K562 (cell line): ENCODE data around the gene SUCLG1. TPM values are rescaled to one million over a fixed set of nuclear protein-coding genes. Genes with fewer than 3 reads are reported as not detected.

Source experiments
- ATAC-seq: fragments of 200-7000 bp; cut with Tn5 transposase; 3 replicates; pipeline ENCODE4 v1.9.1; 2020; ENCODE audit warnings: moderate library complexity
- BruUV-seq: library from RNA; stranded (reverse); fragments of 400-500 nt; replicated peaks from 2 replicates; lab custom pipeline; 2021; lab: Mats Ljungman, UMichigan
- CTCF ChIA-PET: fragments of 300-600 bp; formaldehyde crosslinking; extraction: SDS; loops from one replicate; lab custom pipeline; 2021; ENCODE audit warnings: low intra/inter-chr PET ratio; lab: Yijun Ruan, JAX
- POLR2A ChIA-PET: fragments of 300-600, 350-650 bp; sonication (Branson Sonifier 250); formaldehyde crosslinking; extraction: SDS; loops from one replicate; lab custom pipeline; 2021; ENCODE audit warnings: antibody characterized with exemption, inconsistent platforms; lab: Yijun Ruan, JAX
- DNase-seq, 4 experiments: peaks; one replicate each; pipeline versions ENCODE4 v3.0.0 to v3.0.0-alpha.2; 2011 to 2018; ENCODE audit warnings: low spot score in 3 of 4, mixed read lengths in 3 of 4; ENCODE audit errors: extremely low read depth in 1 of 4
- FAIRE-seq: peaks from 2 replicates; lab custom pipeline; 2011; peaks lifted over from hg19 to GRCh38; lab: Jason Lieb, UNC
- H2AFZ ChIP-seq: 2 replicates; pipeline ENCODE4 v1.6.0; 2011; ENCODE audit warnings: low read depth, low read length, control low read depth, inconsistent platforms
- H3K27ac ChIP-seq: fragments of 200-600 bp; 3 replicates; pipeline ENCODE4 v1.8.0; 2011; ENCODE audit warnings: low read depth, mild to moderate bottlenecking, control low read depth, inconsistent platforms, low read length, moderate library complexity, mixed read lengths; ENCODE audit errors: extremely low read depth
- H3K27me3 ChIP-seq, 2 experiments: fragments of 300-600 bp in 1 of 2; 2 replicates in 1 of 2; 3 replicates in 1 of 2; pipeline versions ENCODE4 v1.6.0 to v1.8.0; 2011; ENCODE audit warnings: inconsistent platforms in 2 of 2, low read length in 2 of 2, mild to moderate bottlenecking in 1 of 2, mixed read lengths in 1 of 2, moderate library complexity in 1 of 2; ENCODE audit not compliant: control insufficient read depth in 2 of 2, insufficient read depth in 2 of 2
- H3K36me3 ChIP-seq: fragments of 300-600 bp; 3 replicates; pipeline ENCODE4 v1.8.0; 2011; ENCODE audit warnings: mild to moderate bottlenecking, low read length, inconsistent platforms; ENCODE audit not compliant: control insufficient read depth, insufficient read depth
- H3K4me1 ChIP-seq, 2 experiments: fragments of 200-600 bp in 1 of 2; replicated peaks in 1 of 2; 2 replicates in 1 of 2; 3 replicates in 1 of 2; pipeline versions ENCODE4 v1.5.1 to v1.8.0; 2011; ENCODE audit warnings: inconsistent platforms in 2 of 2, low read length in 2 of 2, mild to moderate bottlenecking in 1 of 2, mixed read lengths in 1 of 2, moderate library complexity in 1 of 2; ENCODE audit not compliant: control insufficient read depth in 2 of 2, insufficient read depth in 2 of 2
- H3K4me2 ChIP-seq: 2 replicates; pipeline ENCODE4 v1.6.1; 2011; ENCODE audit warnings: low read length, control low read depth, inconsistent platforms, mixed read lengths; ENCODE audit not compliant: insufficient read depth
- H3K4me3 ChIP-seq: fragments of 200-600 bp; sonication (generic), shearing (Covaris generic); 2 replicates; pipeline ENCODE4 v1.5.1; 2016; ENCODE audit warnings: control low read depth, inconsistent platforms
- H3K79me2 ChIP-seq: fragments of 200-600 bp; 3 replicates; pipeline ENCODE4 v1.8.0; 2011; ENCODE audit warnings: low read length, inconsistent platforms; ENCODE audit not compliant: control insufficient read depth, insufficient read depth
- H3K9ac ChIP-seq, 2 experiments: 2 replicates each; pipeline versions ENCODE4 v1.6.0 to v1.6.1; 2011; ENCODE audit warnings: low read depth in 2 of 2, low read length in 2 of 2, control low read depth in 1 of 2, inconsistent platforms in 1 of 2, mild to moderate bottlenecking in 1 of 2, mixed read lengths in 1 of 2; ENCODE audit not compliant: insufficient read depth in 1 of 2
- H3K9me1 ChIP-seq: one replicate; pipeline ENCODE4 v1.6.0; 2011; ENCODE audit warnings: inconsistent platforms, mild to moderate bottlenecking, low read length, moderate library complexity; ENCODE audit not compliant: control insufficient read depth, insufficient read depth
- H3K9me3 ChIP-seq: replicated peaks from 2 replicates; pipeline ENCODE4 v1.5.1; 2011; ENCODE audit warnings: low read depth, low read length, inconsistent platforms; ENCODE audit not compliant: control insufficient read depth, insufficient read depth
- H4K20me1 ChIP-seq: replicated peaks from 2 replicates; pipeline ENCODE4 v1.6.1; 2011; ENCODE audit warnings: low read length, inconsistent platforms, mixed read lengths; ENCODE audit not compliant: control insufficient read depth, insufficient read depth
- DIDO1 ChIP-seq: fragments of 450-650 bp; IDR thresholded peaks from 2 replicates; pipeline ENCODE4 v1.6.1; 2016; ENCODE audit warnings: low read depth, missing biosample characterization, missing genetic modification characterization
- FOXM1 ChIP-seq, 2 experiments: fragments of 450-650 bp in 1 of 2; sonication (generic) in 1 of 2; formaldehyde crosslinking in 1 of 2; IDR thresholded peaks; 2 replicates each; pipeline versions ENCODE4 v1.6.1 to v1.9.0; 2017 to 2022; ENCODE audit warnings: low read depth in 2 of 2, mild to moderate bottlenecking in 2 of 2, missing genetic modification reagents in 1 of 2, moderate library complexity in 1 of 2
- TAF7 ChIP-seq: fragments of 450-650 bp; IDR thresholded peaks from 2 replicates; pipeline ENCODE4 v1.6.1; 2016; ENCODE audit warnings: missing genetic modification characterization, missing compliant biosample characterization
- ZNF316 ChIP-seq: fragments of 450-650 bp; IDR thresholded peaks from 2 replicates; pipeline ENCODE4 v1.6.1; 2016
- ZNF518B ChIP-seq: fragments of 250-450 bp; sonication (Bioruptor Pico); IDR thresholded peaks from 2 replicates; pipeline ENCODE4 v1.5.0; 2021; ENCODE audit warnings: mild to moderate bottlenecking, moderate library complexity
- ZNF780A ChIP-seq: fragments of 250-450 bp; sonication (Bioruptor Pico); IDR thresholded peaks from 2 replicates; pipeline ENCODE4 v1.5.0; 2021; ENCODE audit warnings: mild to moderate bottlenecking
- WGBS: fragments of 100-300 bp; shearing (Covaris generic); methylation state at CpG from one replicate; pipeline ENCODE4 v1.1.6; 2016; ENCODE audit warnings: low coverage, mixed read lengths; ENCODE audit not compliant: insufficient coverage; ENCODE audit errors: missing lambda C conversion rate; 5-methylcytosine and 5-hydroxymethylcytosine counted together
- in situ Hi-C: fragments of 300-500 bp; cut with MboI; formaldehyde crosslinking; loops from 4 replicates; pipeline ENCODE4 v1.15.0; 2018; ENCODE audit warnings: inconsistent platforms, mixed read lengths
- intact Hi-C: fragments of 100-400 bp; cut with micrococcal nuclease; formaldehyde crosslinking; loops from 2 replicates; pipeline ENCODE4 v1.14.2; 2022
- polyA plus RNA-seq, 8 experiments: library from polyadenylated mRNA; depleted of rRNA in 4 of 8; stranded (reverse) in 5 of 8; unstranded in 3 of 8; fragments of >200 nt; fragmentation: Nextera tagmentation in 2 of 8; fragmentation: Illumina TruSeq in 1 of 8; extraction: Ambion mirVana in 2 of 8; extraction: Trizol in 1 of 8; gene quantifications; 2 replicates each; pipeline versions ENCODE4 v1.2.1 to v1.2.3, GENCODE V29; 2011 to 2014; ENCODE audit warnings: inconsistent platforms in 1 of 8, missing spikeins in 1 of 8
- total RNA-seq, 7 experiments: library from RNA; depleted of rRNA in 6 of 7; stranded (reverse); fragments of >200 nt in 6 of 7; fragmentation: Illumina TruSeq in 2 of 7; extraction: Trizol in 2 of 7; gene quantifications; 2 replicates each; pipeline versions ENCODE4 v1.2.1 to v1.2.3, GENCODE V29; 2011 to 2021; ENCODE audit warnings: low replicate concordance in 1 of 7
- TF ChIP-seq, protein P1 (sequence below): fragments of 250-450 bp; sonication (Bioruptor Pico); IDR thresholded peaks from 2 replicates; pipeline ENCODE4 v1.4.0; 2020

Gene SUCLG1
- total and polyA plus RNA-seq, 9 of the 15 experiments (the other 6 are each of a cell fraction or from before 2014, with no cell fraction given), result 90.5 to 325 (median 115) TPM

DNA sequence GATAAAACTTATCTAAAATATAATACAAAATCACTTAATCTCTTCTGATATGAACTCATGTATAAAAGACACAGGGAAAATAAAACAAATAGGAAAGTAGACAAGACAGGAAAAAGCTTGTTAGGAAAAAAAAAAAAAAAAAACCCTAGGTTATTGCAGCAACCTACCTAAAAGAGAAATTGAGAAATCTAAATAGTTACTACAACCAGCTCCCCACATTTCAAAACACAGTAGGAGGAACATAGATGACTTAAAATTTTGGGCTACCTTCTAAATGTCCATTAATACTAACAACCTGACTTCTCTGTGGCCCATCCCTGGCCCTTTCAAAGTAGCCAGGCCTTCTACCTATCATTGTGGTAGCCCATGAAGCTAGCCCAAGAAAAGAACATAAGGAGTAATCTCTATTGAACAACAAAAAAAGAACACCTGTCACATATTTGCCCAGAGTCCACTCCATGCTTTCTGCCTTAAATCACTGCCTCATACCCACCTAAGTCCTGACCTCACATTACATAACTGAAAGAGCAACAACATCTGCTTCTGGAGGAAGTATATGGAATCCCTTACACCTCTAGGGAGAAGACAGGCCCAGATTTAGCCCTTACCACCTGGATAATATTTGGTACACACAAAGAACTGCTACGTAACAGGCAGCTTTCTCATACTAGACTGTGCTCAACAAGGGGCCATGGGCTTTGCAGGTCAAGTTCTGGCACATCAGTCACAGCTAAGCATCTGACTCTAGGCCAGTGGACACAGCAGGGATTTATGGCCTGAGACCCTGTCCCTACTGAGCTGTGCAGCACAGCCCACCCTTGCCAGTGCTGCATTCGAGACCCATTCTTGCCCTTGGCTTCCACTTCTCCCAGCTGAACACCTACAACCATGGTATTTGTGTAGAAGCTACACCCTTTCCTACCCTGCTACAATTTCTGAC, 8.5 kb downstream of the SUCLG1 start (continued):
- no peak for TF ChIP-seq ZNF518B
- TF ChIP-seq ZNF780A (CRISPR knock-in tag), result no peak
- TF ChIP-seq DIDO1, result no peak
- TF ChIP-seq TAF7 (tag), result no peak
- no peak for TF ChIP-seq FOXM1 (IDR thresholded peaks at IDR 0.05; ENCODE audit: low read depth)
- TF ChIP-seq FOXM1 (CRISPR knock-in tag; IDR thresholded peaks at IDR 0.05; ENCODE audit: low read depth), result no peak
- TF ChIP-seq ZNF316, result no peak

GRCh38 chr2:84449711-84450110, 9.4 kb downstream of the SUCLG1 start:
- intact Hi-C loops, result no loop called here
- WGBS, result 82% methylated on average over 6 of the region's 6 CpGs
- H2AFZ ChIP-seq, result no peak overlapping the region
- H3K27me3 ChIP-seq, result no peaks in the 10 kb centered on the region
- ATAC-seq, result no peak
- H3K9me1 ChIP-seq, result peaks cover 15% of the 10 kb centered on the region
- no peak overlapping the region for H3K9ac ChIP-seq
- in situ Hi-C loops, result no loop called here
- H4K20me1 ChIP-seq, result peaks cover 16% of the 10 kb centered on the region
- no TSS peak for BruUV-seq
- ChIA-PET CTCF (no interaction called here), POLR2A (no interaction called here)
- no peak overlapping the region for H3K4me3 ChIP-seq
- no peak overlapping the region for H3K4me2 ChIP-seq
- H3K36me3 ChIP-seq, result peaks cover 69% of the 10 kb centered on the region
- H3K79me2 ChIP-seq, result peaks cover 74% of the 10 kb centered on the region
- no peak for DNase-seq
- no peaks in the 10 kb centered on the region for H3K9me3 ChIP-seq
- H3K27ac ChIP-seq, result no peak overlapping the region
- peaks cover 0 to 18% of the 10 kb centered on the region in 2 experiments; a peak in 2 of 5 replicates for H3K4me1 ChIP-seq
- no peak for FAIRE-seq
- TF ChIP-seq, protein P1, sequence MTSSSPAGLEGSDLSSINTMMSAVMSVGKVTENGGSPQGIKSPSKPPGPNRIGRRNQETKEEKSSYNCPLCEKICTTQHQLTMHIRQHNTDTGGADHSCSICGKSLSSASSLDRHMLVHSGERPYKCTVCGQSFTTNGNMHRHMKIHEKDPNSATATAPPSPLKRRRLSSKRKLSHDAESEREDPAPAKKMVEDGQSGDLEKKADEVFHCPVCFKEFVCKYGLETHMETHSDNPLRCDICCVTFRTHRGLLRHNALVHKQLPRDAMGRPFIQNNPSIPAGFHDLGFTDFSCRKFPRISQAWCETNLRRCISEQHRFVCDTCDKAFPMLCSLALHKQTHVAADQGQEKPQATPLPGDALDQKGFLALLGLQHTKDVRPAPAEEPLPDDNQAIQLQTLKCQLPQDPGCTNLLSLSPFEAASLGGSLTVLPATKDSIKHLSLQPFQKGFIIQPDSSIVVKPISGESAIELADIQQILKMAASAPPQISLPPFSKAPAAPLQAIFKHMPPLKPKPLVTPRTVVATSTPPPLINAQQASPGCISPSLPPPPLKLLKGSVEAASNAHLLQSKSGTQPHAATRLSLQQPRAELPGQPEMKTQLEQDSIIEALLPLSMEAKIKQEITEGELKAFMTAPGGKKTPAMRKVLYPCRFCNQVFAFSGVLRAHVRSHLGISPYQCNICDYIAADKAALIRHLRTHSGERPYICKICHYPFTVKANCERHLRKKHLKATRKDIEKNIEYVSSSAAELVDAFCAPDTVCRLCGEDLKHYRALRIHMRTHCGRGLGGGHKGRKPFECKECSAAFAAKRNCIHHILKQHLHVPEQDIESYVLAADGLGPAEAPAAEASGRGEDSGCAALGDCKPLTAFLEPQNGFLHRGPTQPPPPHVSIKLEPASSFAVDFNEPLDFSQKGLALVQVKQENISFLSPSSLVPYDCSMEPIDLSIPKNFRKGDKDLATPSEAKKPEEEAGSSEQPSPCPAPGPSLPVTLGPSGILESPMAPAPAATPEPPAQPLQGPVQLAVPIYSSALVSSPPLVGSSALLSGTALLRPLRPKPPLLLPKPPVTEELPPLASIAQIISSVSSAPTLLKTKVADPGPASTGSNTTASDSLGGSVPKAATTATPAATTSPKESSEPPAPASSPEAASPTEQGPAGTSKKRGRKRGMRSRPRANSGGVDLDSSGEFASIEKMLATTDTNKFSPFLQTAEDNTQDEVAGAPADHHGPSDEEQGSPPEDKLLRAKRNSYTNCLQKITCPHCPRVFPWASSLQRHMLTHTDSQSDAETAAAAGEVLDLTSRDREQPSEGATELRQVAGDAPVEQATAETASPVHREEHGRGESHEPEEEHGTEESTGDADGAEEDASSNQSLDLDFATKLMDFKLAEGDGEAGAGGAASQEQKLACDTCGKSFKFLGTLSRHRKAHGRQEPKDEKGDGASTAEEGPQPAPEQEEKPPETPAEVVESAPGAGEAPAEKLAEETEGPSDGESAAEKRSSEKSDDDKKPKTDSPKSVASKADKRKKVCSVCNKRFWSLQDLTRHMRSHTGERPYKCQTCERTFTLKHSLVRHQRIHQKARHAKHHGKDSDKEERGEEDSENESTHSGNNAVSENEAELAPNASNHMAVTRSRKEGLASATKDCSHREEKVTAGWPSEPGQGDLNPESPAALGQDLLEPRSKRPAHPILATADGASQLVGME (CRISPR knock-in tag), result no peak
